NCI-H2029 (cell line): ENCODE data around the gene SUGCT.
"Not testable (repeated sequence)": the region's sequence is repeated elsewhere in the genome, so short reads cannot be mapped to it uniquely, and the experiment has no call there.

Source experiments
- DNase-seq: peaks from one replicate; lab custom pipeline; 2025; lab: John Stamatoyannopoulos, UW

The SUGCT gene

DNA sequence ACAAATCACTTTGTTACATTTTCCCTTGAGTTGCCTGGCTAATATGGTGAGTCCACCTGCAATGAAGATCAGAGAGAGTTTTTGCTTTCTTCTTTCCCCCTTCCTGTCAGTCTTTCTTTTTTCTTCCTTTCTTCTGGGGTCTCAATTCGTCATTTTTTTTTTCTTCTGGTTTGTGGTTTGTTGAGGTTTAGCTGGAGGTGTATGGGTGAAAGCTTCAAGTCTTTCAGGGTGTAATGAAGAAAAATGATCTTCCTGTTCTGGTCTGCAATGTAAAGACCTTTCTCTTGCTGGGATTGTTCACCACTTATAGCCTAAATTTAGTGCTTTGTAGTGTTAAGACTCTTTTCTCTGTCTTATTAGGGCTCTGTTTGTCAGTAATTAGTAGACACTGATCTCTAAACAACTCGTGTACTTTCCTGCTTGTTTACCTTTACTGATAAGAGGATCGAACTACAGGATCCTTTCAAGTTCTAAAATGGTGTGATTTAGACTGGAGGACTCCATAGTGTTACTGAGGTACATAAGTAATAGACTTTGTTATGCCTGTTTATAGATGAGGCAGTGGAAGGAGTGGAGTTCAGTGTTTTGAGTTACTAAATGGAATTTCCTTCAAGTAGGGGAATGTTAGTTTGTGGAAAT, 129.1 kb downstream of the SUGCT start:
- no peak for DNase-seq

DNA sequence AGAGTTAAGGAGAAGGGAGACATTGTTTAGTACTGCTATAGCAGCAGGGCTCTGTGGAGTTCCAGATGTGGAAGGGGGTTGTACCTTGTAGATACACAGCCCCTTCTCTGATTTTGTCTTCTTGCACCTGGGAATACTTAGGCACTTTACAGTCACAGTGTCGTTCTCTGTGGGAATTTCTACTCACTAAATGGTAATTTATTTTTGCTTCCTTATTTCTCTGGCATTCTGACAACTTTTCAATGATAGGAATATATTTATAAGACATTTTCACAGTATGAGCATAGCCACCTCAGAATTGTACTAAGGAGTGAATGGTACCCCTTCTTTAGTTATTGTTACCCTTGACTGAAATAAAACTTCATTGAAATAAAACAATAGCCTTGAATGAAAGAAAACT, 132.8 kb downstream of the SUGCT start:
- no peak for DNase-seq

DNA sequence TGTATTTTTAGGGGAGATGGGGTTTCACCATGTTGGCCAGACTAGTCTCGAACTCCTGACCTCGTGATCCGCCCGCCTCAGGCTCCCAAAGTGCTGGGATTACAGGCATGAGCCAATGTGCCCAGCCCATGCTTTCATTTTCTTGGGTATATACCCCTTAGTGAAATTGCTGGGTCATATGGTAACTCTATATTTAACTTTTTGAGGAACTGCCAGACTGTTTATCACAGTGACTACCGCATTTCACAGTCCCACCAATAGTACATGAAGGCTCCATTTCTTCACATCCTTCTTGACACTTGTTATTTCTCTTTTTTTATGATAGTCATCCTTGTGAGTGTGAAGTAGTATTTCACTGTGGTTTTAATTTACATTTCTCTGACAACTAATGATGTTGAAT, 134.0 kb downstream of the SUGCT start:
- not testable (repeated sequence) for DNase-seq

DNA sequence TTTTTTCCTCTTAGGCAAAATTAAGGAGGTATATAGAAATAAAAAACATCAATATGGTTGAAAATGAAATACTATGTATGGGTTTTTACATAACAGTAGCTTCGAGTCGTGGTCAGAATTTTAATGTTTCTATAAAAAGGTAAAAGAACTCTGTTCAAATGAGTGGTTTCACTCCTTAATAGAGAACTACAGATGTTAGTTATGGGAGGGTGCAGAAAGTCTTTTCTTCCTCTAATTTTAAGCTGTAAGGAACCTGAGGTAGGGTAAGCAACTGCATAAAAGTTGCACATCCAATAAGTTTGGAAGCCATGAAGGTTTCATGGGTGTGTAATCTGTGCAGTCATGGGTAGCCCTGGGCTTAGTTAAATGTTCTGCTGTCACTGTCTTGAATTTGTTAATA, 141.3 kb downstream of the SUGCT start:
- DNase-seq = no peak

DNA sequence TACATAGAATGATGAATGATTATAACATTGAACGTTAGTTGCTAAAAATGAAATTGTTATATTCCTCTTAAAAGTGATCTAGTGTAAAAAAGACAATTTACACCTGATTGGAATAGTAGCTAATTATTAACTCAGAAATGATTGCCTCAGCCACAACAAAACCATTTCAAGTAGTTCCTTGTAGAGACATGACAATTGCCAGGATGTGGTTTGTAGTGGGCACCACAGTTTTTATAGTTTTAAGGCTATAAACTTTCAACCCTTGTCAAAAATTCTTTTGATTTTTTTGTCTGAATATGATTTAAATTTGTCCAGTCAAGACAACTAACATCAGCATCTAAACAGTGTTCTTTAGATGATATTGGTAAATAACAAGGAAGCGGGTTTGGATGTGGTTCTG, 145.2 kb downstream of the SUGCT start:
- no peak for DNase-seq

DNA sequence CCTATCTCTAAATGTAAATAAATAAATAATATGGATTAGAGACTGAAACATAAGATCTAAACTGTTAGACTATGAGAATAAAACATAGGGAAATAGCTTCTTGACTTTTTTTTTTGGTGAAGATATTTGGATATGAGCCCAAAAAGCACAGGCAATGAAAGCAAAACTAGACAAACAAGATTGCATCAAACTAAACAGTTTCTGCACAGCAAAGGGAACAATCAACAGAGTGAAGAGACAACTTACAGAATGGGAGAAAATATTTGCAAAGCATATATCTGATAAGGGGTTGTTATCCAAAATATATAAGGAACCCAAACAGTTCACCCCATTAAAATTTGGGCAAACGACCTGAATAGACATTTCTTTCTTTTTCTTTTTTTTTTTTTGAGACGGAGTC, 148.1 kb downstream of the SUGCT start:
- DNase-seq = no peak

DNA sequence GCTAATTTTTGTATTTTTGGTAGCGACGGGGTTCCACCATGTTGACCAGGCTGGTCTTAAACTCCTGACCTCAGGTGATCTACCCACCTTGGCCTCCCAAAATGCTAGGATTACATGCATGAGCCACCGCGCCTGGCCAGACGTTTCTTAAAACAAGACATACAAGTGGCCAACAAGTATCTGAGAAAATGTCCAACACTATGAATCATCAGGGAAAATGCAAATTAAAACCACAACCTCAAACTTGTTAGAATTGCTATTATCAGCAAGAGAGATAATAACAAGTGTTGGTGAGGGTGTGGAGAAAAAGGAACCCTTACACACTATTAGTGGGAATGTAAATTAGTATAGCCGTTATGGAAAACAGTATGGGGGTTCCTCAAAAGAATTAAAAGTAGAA, 148.6 kb downstream of the SUGCT start:
- no peak for DNase-seq

DNA sequence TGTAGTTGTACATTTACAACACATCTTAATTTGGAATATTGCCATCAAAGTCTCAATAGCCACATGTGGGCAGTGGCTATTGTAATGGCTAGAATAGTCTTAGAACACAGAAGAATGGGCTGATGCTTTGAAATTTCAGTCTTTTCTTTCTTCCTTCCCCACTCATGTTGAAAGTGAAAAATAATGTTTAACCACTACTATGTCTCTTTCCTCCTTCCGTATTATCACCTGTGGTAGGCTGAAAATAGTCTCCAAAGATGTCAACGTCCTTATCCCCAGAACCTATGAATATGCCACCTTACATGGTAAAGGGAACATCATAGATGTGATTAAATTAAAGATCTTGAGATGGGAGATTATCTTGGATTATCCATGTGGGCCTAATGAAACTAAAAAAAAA, 154.0 kb downstream of the SUGCT start:
- no peak for DNase-seq

DNA sequence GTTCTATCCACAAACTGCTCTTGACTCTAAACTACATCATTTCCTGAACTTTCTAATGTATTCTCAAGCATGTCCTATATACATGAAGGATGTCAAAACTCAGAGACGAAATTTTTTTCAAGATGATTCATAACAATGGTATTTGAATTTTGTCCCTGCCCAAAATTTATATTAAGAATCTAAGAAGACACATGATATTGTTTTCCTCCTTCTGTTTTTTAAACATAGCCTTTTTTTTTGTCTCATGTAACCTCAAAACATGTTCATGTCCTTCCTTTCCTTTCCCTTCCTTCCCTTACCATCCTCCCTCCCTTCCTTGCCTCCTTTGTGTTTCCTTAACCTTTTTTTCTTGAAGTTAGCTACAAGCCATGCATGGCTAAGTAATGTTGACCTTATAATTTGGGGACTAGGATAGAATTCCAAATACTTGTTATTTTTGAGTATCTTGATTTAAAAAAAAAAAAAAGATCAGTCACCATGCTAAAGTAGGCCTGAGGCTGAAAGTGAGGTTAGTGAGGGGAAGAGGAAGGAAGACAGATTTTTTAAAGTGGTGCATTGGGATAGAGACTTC, 163.0 kb downstream of the SUGCT start:
- DNase-seq = no peak

DNA sequence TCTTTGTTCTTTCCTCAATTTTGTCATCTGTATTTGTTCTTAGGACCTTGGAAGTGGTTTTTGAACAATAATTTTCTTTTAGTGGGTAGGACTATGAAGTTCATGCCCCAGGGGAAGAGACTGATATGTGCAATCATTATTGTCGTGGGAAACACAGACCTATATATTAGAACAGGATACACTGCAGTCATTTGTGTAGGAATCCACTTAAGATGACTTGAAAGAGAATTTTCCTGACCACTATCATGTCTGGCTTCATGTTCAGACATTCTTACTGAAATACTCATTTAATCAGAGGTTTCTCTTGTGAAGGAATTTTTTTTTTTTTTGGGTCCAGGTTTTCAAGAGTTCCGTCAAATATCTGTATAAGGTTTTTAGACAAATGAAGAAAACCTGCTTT, 163.6 kb downstream of the SUGCT start:
- DNase-seq = no peak

DNA sequence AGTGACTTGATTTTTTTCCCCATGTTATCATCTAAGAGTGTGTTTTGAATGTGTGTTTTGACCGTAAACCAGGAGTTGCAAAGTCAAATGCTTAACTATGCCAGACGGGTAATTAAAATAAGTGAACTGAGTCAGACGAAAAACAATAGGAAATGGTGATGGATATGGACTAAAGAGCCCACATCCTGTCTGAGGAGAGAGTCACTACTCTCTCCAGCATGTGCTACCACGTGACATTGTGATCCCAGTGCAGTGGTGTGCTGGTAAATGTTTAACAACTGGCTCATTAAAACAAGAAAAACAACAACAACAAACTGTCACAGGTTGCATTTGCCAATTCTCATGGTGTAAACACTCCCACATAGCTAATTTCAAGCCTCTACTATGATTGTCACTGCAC, 164.3 kb downstream of the SUGCT start:
- DNase-seq = no peak

DNA sequence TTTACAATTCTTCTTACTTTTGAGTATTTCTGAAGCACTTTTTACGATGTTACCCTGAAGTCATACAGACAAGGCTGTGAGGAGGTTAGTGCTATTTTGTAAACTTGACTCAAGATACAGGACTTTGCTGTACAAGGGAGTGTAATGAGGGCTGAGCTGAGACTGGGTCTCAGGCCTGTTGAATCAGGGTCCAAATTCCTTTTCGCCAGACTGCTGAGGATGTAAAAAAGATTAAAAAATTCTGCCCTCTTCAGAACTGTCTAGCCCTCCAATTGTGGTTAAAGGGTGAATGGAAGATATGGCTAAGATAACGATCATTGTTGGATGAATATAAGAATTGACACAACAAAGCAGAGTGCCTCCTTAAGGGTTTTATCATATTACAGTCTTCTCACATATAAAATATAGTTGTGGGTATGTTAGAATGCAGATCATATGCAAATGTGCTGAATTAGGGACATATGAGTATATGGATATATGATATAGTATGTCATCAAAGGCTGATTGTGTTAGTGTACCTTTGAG, 165.4 kb downstream of the SUGCT start:
- no peak for DNase-seq

DNA sequence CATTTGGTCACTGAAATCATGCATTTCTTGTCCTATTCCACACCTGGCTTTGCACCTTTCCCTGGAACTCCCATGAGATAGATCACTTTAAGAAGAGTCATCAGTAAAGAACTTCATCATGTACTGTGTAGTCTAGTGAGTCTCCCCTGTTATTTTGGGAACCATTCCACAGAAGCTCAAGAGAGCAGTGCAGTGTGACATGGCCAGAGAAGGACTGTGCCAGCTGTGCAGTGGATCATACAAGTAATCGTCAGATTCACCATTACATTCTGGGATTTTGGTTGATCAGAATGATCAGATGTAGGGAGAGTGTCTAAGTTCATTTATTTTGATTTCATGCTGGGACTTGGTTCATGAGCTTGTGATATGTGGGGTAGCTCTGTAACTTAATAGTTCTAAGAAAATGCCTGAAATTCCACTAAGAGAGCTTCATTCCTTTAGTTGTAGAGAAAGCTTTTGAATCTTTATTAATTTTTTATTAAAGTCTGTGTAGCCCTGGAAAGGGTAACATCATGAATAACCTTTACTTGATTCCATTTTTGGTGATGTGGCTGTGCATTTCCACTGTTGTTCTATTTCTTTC, 166.8 kb downstream of the SUGCT start:
- DNase-seq = no peak

DNA sequence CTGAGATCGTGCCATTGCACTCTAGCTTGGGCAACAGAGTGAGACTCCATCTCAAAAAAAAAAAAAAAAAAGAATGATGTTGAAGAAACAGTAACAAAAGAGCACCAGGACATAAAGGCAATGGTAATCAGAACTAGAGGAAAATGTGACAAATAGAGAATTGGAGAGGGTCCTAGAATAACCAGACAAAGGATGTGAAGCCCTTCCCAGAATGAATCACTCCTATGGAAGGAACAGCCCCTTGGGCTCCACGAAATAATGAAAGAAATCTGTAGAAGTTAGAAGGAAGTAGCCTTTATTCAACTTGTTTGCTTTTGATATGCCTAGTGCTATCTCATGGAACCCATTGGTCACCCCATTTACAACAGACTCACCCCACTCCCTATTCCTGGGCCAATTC, 169.2 kb downstream of the SUGCT start:
- DNase-seq = no peak

DNA sequence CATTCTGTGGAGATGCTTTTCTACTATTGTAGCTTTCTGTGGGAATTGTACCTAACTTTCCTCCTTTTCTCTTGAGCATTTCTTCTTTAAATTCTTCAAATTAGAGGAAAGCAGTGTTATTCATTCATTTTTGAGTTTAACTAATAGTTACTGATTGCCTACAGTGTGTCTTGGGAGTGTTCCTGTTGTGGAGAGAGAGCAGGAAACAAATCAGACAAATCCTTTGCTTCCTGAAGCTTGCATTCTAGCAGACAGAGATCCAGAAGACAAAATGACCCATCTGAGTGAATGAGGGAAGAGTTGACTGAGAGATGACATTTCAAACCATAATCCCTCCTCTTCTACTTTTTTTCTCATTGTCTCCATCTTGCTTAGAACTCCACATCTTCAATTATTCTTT, 170.4 kb downstream of the SUGCT start:
- no peak for DNase-seq

DNA sequence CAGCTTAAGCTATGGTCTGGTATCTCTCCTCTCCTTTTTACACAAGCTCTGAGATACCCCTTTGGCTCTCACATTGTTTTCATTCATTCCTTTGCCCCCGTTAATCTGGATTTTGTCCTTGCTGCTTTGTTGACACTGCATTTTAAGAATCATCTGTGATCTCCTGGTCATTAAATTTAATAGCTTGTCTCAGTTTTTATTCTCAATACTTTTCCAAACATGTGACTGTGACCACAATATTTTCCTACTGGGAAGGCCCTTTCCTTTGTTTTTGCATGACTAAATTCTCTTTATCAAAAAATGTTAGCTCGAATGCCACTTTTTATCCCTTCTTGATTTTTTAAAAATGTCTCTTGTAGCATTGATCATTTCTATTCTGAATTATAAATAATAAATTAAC, 171.2 kb downstream of the SUGCT start:
- no peak for DNase-seq

DNA sequence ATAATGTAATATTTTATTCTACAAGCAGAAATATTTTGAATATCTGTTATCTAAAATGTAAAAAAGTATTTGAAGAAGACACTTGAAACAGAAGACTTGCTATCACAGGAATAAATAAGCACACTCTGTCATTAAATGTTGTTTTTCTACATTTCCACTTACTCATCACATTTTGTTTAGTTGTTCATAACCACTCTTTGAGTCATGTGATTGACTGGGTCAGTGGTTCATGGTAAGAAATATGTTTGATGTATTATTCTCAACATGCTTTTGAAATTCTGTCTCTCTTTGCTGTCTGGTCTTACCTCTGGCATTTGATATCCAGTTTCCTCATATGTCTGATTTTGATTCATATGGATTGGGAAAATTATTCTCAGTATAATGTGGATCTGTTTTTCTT, 171.8 kb downstream of the SUGCT start:
- no peak for DNase-seq

DNA sequence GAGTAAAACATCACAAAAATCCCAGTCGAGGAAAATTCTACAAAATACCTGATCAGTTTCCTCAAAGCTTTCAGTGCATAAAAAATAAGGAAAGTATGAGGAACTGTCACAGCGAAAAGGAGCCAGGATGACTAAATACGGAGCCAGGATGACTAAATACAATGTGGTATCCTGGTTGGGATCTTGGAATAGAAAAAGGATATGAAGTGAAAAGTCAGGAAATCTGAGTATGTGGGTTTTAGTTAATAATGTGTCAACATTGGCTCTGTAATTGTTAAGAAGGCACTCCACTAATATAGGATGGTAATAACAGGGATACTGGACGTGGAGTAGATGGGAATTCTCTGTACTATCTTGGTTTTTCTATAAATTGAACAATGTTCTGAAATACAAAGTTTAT, 175.5 kb downstream of the SUGCT start:
- no peak for DNase-seq

DNA sequence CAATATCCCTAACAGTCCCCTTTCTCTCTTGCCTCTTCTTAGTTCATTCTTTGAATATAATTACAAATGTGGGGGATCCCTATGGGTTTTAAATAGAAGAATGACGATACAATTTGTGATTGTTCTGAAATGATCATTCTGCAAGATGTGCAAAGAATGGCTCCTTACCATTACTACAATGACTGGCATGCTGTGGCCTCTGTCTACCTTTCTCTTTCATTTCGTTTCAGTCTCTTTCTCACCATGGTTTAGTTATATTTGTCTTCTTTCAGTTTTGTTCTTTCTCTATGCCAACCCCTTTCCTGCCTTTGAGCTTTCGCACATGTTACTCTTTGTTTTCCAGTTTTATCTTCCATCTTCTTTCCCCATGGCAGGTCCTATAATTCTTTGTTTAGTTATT, 176.5 kb downstream of the SUGCT start:
- no peak for DNase-seq

DNA sequence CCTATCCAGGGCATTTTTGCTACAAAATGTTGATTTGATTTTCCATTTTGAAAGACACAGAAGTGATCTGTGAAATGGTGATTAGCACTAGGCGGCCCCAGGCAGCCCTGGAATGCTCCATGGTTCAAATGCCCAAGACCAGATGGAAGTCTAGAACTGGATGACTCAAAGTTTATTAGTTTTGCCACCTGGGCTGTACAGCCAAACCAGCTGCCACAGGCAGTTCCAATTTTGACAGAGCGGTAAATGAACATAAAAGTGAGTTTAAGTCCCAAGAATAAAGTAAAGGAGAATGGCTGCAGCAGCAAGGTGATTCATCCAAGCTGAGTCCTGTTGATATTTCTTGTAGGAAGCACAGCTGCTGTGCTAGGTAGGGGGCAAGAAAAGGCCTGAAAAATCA, 180.5 kb downstream of the SUGCT start:
- no peak for DNase-seq

DNA sequence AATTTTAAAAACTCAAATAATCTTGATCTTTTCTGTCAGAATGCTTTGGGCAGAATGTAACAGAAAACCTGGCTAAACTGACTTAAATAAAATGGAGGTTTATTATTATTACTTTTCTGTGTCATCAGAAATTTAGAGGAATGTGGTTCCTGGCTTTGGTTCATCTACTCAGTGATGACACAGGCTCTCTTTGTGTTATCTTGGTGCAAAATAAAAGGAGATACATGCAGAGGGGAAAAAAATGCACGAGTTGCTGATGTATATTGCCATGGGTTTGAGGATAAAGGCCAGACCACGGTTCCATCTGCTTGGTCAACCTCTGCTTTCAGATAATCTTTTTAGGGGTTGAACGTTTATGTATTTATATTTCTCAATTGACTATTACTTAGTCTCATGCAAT, 181.4 kb downstream of the SUGCT start:
- no peak for DNase-seq

DNA sequence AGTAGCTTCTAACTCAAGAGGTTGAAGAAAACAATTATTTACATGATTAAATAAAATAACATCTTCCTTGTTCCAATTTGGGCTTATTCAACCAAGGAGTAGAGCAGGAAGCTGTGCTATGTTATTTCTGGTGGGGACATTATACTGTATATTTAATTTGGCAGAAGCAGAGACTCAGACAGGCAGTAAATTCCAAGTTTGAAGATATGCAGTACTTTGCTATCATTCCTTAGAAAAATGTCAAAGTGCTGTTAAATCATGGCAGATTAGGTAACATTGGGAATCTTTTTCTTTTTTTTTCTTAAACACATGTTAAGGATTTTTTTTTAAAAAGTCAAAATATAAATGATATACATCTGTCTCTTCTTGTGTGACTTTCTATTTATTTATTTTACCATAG, 190.1 kb downstream of the SUGCT start:
- DNase-seq = no peak

DNA sequence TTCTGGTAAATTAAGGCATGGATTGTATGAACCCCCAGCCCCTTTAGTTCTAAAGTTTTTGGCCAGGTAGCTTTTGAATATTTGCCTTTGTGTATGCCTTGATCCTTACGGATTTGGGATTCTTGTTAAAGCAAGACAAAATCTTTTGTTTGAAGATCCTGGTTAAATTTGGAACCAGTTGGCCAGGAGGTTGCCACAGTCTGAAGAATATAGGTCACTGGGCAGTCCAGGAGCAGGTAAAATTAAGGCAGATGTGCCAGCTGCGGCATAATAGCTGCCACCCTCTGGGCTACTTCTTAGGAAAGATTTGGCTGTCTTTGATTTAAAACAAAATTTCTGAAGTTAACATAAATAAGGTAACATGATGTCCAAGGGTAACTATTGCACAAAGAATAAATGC, 192.3 kb downstream of the SUGCT start:
- DNase-seq = no peak

DNA sequence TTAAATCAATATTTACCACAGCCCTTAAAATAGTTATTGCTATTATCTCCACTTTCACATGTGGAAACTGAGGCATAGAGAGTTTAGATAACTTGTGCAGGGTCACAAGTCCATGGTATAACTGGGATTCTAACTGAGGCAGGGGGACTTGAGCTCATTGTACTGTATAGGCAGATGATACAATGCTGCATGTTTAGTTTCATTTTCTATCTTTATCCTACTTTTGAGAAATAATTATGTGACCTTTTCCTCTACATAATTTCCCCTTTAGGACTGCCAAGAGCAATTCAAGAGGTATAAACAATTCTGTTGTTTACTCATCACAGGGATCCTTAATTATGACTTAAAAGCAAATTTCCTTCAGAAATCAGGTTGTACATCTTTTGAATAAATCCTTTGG, 193.1 kb downstream of the SUGCT start:
- no peak for DNase-seq
